Fibroblast of upper back skin (primary cell): ENCODE measurements around the gene MYRIP.

ENCODE experiments used
- DNase-seq: peaks from one replicate; pipeline ENCODE4 v3.0.0-alpha.2; 2013

The MYRIP gene

GRCh38 chr3:39910135-39910534 lies 100.7 kb downstream of the MYRIP start:
- DNase-seq, result no peak

DNA sequence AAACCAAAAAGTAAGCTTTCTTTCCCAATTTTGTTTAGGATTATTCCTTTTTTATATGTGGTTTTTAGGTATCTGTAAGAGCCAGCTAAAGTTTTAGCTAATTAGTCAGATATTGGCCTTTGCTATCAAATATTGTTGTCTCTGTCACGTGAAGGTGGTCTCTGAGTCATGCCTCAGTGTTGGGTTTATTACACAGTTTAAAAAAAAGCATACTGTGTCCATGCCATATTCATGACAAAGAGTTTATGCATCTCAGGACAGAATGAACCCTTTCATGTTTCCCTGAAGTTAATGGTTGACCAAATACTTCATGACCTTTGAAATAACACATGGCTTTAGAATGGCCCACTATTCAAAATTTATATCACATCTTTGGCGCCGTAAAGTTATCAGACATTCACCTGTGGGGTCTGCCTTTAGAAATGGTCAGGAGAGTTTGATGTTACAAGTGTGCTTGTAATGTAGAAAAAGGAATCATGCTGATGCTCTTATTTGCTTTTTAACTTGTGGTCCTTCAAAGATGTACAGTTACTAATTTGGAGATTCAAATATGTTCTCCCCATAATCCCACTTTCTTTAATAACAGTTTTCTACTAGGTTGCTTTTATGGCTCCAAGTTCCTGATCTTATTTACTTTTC lies 101.5 kb downstream of the MYRIP start:
- peak; percentile 21 for DNase-seq

DNA sequence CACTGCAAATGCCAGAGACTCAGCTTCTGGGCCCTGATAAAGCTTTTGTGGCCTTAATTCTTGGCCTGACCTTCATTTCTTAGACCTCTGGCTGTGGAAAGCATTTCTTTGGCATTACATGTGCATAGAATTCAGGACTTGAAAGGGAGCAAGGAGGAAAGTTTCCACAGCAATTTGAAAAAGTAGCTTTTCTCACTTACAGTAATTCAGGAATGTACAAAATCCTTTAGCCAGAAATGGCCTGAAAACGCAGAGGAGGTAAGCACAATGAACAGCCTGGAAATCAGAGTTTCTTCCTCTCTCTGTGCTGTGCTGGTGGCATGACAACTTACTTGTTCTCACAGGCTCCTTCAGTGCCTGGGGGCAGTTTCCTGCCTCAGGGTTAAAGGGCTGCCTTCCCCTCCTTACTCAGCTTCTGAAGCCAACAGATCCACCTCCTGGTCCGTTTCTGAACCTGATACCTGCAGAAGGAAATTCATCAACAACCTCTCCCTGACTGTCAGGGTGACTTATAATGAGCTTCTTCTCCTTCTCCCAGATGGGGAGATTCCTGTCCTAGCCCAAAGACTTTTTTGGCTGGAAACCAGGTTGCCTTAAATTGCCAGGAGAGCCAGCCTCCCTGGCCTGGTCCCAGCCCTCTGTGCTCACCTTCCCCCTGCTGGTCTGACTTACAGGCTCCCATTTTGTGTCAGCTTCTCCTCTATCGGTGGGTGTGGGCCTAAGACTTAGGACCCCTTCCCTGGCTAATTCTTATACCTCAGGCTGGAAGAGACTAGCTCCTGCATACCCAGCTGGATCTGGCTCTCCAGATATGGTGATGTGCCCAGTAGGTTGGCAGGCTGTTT lies 102.3 kb downstream of the MYRIP start:
- DNase-seq, result peak; percentile 38

GRCh38 chr3:39915027-39915426 lies 105.6 kb downstream of the MYRIP start:
- DNase-seq, result no peak

- peak; percentile 8 for DNase-seq
Measured at GRCh38 chr3:39917065-39917773, 107.8 kb downstream of the MYRIP start.

DNA sequence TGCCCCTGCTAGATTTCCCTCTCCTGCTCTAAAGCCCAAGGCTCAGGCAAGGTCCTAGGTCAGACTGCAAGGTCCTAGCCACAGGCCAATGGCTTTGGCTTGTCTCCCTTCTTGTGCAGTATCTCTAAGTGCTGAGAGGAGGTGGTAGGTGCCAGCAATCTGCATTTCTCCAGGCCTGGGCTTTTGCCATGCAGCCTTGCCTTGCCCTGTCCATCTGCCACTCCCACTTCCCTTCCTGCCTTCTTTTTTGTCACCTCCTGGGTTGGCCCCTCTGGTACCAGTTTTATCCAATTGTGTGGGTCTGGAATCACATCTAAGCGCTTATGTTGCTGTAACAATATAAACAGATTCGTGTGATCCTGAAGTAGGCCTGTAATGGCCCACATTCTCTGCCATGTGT lies 109.9 kb downstream of the MYRIP start:
- DNase-seq, result no peak

DNA sequence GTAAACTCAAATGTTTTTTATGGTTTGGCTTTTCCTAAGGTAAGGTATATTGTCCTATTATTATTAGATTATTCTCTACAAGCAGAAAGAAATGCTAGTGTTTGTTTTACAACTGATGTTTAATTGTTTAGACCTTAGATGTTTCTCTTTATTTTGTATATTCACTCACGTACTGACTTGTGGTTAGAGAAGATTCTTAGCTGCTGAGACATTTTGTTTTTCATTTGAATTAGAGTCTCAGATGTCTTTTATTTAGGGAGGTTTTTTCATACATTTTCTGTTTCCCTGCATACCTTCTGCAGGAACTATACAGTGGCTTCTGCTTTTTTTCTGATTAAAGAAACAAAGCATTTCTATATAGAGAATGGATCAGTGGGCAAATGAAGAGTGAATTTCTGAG lies 110.9 kb downstream of the MYRIP start:
- no peak for DNase-seq

DNA sequence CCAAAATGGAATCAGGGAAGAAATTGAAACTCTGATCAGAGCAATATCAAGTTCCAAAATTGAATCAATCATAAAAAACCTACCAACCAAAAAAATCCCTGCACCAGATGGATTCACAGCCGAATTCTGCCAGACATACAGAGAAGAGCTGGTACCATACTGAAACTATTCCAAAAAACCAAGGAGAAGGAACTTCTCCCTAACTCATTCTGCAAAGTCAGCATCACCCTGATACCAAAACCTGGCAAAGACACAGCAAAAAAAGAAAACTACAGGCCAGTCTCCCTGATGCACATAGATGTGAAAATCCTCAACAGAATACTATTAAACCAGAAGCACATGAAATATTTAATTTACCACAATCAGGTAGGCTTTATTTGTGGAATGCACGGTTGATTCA lies 118.1 kb downstream of the MYRIP start:
- no peak for DNase-seq

GRCh38 chr3:39933986-39934693 lies 124.7 kb downstream of the MYRIP start:
- DNase-seq, result no peak

- DNase-seq, result no peak
Measured at GRCh38 chr3:39934696-39935095, 125.3 kb downstream of the MYRIP start.

GRCh38 chr3:39935261-39935660 lies 125.9 kb downstream of the MYRIP start:
- no peak for DNase-seq

GRCh38 chr3:39936848-39937247 lies 127.4 kb downstream of the MYRIP start:
- no peak for DNase-seq

GRCh38 chr3:39937315-39937714 lies 127.9 kb downstream of the MYRIP start:
- no peak for DNase-seq

DNA sequence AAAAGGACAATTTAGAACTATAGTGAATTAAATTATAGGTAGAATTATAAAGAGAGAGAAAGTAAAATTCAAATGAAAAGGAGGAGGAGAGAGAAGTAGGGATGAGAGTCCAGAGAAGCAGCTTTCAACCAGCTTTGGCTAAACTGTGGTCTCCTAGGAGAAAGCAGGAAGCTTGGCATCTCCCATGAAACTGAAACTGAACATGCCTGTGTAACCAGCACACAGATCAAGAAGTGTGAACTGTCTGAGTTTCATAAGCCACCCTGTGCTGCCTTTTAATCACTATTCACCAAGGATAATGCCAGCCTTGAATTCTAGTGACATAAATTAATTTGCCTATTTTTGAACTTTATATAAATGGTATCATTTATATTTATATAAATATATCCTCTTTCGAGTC lies 128.5 kb downstream of the MYRIP start:
- DNase-seq, result no peak

DNA sequence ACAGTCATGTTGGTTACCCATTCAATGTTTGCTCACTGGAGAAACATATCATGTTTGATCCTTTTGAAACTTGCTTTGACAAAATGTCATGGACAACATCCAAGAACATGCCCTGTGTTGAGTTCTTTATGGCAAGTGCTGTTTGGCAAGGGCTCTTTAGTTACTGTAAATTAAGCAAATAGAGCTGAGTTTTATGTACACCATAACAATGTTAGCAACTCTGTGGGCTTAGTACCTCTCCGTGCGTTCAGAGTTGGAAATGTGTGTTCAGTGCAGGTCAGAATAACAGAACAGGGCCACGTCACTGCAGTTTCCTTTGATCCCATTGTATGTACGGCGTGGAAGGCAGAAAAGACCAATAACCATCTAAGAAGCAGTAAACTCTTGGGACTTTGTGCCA lies 132.5 kb downstream of the MYRIP start:
- DNase-seq, result no peak

DNA sequence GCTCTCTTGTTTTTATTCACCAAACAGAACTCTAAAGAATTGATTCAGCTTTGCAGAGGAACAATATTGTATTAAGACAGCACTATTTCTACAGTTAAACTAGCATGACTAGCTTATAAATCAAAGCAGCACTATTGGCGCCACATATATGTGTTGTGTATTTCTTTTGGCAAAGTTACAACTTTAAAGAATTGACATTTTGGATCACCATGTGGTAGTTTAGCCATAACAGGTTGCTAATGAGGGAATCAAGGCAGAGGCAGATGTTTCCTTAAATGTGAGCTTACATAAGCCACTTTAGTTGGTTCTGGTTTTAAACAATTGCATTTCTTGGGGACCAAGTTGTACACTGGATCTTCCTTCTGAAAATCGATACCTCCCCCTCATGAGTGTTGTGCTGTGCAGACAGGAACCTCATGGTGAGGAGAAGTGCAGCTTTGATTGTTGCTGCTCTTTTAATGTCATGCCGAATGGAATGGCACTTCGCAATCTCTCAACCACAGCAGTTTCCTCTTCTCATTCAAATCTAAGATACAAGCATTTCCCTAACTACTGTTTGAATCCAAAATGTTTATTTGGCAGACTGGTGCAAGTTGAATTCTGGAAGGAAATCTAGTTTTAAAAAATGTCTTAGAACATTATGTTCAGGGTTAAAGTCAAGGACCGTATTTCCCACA lies 151.2 kb downstream of the MYRIP start:
- DNase-seq, result no peak

GRCh38 chr3:39961230-39961629 lies 151.8 kb downstream of the MYRIP start:
- DNase-seq, result no peak

GRCh38 chr3:39962581-39962980 lies 153.2 kb downstream of the MYRIP start:
- no peak for DNase-seq

DNA sequence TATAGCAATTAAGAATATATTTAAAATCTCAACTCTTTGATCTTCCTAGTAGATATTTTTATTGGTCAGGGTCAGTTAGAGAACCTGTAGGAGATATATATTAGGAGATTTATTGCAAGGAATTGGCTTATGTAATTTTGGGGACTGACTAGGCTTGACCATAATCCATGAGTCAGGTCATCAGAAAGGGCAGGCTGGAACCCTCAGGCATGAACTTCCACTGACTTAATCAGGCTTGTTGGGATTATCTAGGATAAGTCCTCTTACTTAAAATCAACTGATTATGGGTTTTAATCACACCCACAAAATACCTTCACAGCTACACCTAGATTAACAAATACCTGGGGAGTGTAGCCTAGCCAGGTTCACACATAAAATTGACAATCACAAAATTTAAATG lies 156.1 kb downstream of the MYRIP start:
- DNase-seq, result no peak

DNA sequence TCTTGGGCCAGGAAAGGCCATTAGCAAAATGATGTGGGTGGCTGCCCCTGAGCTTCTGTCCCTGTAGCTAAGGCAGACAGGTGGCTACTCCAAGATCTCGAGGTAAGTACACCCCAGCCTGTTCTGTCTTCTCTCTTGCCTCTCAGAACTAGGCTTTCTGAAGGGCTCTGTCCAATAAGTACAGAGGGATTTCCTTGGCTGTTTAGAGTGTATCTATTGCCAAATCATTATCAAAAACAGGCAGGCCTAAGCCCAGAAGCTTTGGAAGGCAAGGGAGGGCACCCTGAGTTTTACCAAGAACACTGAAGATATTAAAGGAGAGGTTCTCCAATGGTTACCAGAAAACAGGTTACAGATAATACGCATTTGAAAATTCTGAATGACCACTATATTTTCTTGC lies 156.6 kb downstream of the MYRIP start:
- no peak for DNase-seq

GRCh38 chr3:39970982-39971381 lies 161.6 kb downstream of the MYRIP start:
- DNase-seq, result no peak

DNA sequence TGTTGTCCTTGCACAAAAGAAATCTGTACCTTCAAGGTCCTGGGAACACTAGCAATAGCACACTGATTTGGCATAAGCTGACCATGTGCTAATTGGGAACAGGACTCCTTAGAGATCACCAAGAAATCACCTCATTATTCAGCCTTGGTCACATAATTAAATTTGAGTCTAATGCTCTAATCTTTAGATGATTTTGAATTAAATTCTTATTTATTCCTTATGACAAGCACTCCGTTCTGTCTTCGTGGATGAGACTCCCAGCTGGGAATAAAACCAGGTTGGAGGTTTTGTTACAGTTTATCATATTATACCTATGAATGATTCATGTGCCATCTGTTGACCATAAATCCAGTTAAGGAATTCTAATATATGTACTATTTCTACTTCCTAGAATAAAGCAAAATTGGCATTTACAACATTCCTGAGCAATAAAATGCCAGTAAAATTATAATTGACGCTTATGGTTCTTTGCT lies 162.2 kb downstream of the MYRIP start:
- DNase-seq, result no peak

DNA sequence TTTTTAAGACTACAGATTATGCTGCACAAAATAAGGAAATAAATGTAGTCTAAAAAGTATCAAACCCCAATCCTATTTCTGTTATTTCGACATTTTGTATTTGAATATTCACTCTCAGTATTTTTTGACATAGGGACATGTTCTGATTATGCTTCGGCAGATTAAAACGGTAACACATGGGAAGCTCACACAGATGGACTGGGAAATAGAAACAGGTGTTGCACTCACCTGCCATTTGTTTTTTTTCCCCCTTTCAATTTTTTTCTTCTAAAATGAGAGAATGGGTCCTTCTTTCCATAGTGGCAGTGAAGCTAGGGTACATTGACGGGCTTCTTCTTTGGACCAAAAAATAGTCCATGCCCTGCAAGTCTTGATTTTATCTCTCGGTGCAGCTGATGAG lies 163.1 kb downstream of the MYRIP start:
- DNase-seq, result no peak
